ENCODE data around the gene CHFR. TPM values are rescaled to one million over a fixed set of nuclear protein-coding genes. Genes with fewer than 3 reads are reported as not detected.

Gene CHFR
- total RNA-seq, 1 donor from 2014 or later = 108 TPM

DNA sequence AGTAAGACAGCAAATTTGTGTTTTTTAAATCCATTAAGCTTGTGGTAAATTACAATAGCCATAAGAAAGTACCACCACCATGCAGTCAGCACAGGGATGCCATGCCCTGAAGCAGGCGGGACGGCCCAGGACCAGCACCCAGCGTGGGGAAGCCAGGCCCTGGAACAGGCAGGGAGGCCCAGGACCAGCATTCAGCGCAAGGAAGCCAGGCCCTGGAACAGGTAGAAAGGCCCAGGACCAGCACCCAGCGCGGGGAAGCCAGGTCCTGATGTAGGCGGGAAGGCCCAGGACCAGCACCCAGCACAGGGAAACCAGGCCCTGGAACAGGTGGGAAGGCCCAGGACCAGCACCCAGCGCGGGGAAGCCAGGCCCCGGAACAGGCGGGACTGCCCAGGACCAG is 13.2 kb downstream of the CHFR start:
- Mint-ChIP-seq H3K9me3 (no peaks in the 10 kb centered on the region), H3K4me3 (no peak overlapping the region), H3K4me1 (peaks cover 3% of the 10 kb centered on the region), H3K27me3 (no peaks in the 10 kb centered on the region), H3K27ac (no peak overlapping the region), H3K36me3 (ENCODE audit: low read depth) (peaks cover 76% of the 10 kb centered on the region)
- CTCF ChIA-PET = no interaction called here
- DNase-seq (no peak), ATAC-seq (ENCODE audit: low read depth) (no peak)
- TF ChIP-seq, protein P1, sequence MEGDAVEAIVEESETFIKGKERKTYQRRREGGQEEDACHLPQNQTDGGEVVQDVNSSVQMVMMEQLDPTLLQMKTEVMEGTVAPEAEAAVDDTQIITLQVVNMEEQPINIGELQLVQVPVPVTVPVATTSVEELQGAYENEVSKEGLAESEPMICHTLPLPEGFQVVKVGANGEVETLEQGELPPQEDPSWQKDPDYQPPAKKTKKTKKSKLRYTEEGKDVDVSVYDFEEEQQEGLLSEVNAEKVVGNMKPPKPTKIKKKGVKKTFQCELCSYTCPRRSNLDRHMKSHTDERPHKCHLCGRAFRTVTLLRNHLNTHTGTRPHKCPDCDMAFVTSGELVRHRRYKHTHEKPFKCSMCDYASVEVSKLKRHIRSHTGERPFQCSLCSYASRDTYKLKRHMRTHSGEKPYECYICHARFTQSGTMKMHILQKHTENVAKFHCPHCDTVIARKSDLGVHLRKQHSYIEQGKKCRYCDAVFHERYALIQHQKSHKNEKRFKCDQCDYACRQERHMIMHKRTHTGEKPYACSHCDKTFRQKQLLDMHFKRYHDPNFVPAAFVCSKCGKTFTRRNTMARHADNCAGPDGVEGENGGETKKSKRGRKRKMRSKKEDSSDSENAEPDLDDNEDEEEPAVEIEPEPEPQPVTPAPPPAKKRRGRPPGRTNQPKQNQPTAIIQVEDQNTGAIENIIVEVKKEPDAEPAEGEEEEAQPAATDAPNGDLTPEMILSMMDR (IDR thresholded peaks at IDR 0.05) = no peak
- intact Hi-C loops (cut with micrococcal nuclease) = no loop called here
- POLR2A ChIA-PET = interaction anchor here (0.6 kb wide), 1 partner anchor 12 kb away, joined by 3 read pairs; no protein-coding TSS in a partner anchor

DNA sequence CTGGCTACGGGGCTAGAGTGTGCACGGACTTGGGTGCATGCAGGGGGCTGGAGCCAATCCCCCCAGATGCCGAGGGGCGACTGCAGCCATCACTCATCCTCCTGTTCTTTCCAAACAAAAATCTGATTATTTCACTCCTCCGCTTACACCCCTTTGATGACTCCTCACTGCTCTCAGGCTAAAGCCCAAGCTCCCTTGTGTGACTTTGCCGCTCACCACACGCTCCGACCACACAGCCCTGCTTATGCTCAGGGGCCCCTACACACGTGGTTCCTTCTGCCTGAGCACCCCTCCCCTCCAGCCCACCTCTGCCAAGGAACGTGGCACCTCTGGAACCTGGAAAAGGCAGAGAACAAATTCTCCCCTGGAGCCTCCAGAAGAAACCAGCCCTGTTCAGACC is 13.7 kb downstream of the CHFR start:
- H3K27me3 Mint-ChIP-seq = no peaks in the 10 kb centered on the region
- POLR2A ChIA-PET = interaction anchor here (0.6 kb wide), 1 partner anchor 12 kb away, joined by 3 read pairs; no protein-coding TSS in a partner anchor
- H3K4me3 Mint-ChIP-seq = no peak overlapping the region
- H3K4me1 Mint-ChIP-seq = peaks cover 3% of the 10 kb centered on the region
- intact Hi-C loops (cut with micrococcal nuclease) = no loop called here
- no peak for ATAC-seq (ENCODE audit: low read depth)
- no peak overlapping the region for H3K27ac Mint-ChIP-seq
- TF ChIP-seq, protein P1 (IDR thresholded peaks at IDR 0.05) = no peak
- DNase-seq = no peak
- CTCF ChIA-PET = no interaction called here
- H3K9me3 Mint-ChIP-seq = no peaks in the 10 kb centered on the region
- H3K36me3 Mint-ChIP-seq (ENCODE audit: low read depth) = peaks cover 75% of the 10 kb centered on the region

DNA sequence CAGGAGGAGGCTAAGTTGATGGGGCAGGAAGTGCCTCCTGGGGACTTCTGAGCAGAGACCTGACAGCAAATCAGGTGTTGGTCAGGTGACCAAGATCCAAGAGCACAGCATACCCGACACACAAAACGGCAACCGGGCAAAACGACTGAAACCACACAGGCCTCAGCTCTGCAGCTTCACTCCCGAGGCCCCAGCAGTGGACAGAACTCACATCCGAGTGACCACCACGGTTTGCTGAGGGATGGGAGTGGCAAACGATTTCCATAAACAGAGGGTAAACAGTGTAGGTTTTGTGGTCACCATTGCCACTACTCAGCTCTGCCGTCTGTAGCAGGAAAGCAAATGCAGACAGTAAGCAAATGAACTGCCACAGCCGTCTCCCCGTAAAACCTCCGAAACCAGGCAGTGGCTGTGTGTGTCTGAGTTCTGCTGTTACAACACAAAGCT is 14.4 kb downstream of the CHFR start:
- TF ChIP-seq, protein P1 (IDR thresholded peaks at IDR 0.05) = no peak
- no peak for ATAC-seq (ENCODE audit: low read depth)
- no peak for DNase-seq
- intact Hi-C loops (cut with micrococcal nuclease) = no loop called here
- H3K9me3 Mint-ChIP-seq = no peaks in the 10 kb centered on the region
- no peaks in the 10 kb centered on the region for H3K27me3 Mint-ChIP-seq
- ChIA-PET CTCF (no interaction called here), POLR2A (no interaction called here)
- H3K36me3 Mint-ChIP-seq (ENCODE audit: low read depth) = peaks cover 78% of the 10 kb centered on the region
- peaks cover 3% of the 10 kb centered on the region for H3K4me1 Mint-ChIP-seq
- H3K27ac Mint-ChIP-seq = no peak overlapping the region
- H3K4me3 Mint-ChIP-seq = no peak overlapping the region

DNA sequence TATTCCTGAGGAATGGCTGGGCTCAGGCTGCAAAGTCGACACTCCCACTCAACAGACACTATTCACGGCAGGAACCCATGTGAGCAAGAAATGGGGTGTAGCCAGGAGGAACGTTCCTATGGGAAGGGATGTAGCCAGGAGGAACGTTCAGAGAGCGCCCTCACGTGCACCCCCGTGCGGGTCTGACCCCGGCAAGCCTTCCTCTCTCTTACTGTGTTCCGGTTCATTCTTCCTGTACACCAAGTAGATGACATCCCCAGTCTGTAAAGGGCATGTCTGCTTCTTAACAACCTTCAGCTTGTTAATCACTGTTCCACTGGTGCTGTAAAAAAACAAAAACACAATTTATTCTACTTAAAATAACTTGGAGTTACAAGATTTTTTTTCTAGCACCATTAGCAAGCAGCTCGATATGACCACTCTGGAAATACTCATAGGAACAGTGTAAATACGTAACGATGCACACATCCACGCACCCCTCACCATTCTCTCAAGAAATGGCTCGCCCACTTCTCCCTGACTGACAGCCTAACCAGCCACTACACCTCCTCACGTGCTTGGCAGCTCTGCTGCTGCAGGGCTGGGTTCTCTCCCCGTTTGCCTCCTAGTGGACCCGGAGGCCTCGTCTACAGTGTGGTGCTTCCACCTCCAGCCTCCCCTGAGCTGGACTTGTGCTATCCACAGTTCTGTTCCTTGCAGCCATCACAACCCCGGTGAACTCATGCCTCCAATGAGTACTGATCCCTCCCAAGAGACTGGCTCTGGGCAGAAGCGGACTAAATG is 15.1 kb downstream of the CHFR start:
- CTCF ChIA-PET = no interaction called here
- POLR2A ChIA-PET = no interaction called here
- TF ChIP-seq, protein P1 (IDR thresholded peaks at IDR 0.05) = no peak
- Mint-ChIP-seq H3K27ac (no peak overlapping the region), H3K27me3 (no peaks in the 10 kb centered on the region), H3K4me1 (peaks cover 3% of the 10 kb centered on the region), H3K4me3 (no peak overlapping the region), H3K9me3 (no peaks in the 10 kb centered on the region), H3K36me3 (ENCODE audit: low read depth) (peaks cover 79% of the 10 kb centered on the region)
- no peak for ATAC-seq (ENCODE audit: low read depth)
- DNase-seq = no peak
- intact Hi-C loops (cut with micrococcal nuclease) = no loop called here

DNA sequence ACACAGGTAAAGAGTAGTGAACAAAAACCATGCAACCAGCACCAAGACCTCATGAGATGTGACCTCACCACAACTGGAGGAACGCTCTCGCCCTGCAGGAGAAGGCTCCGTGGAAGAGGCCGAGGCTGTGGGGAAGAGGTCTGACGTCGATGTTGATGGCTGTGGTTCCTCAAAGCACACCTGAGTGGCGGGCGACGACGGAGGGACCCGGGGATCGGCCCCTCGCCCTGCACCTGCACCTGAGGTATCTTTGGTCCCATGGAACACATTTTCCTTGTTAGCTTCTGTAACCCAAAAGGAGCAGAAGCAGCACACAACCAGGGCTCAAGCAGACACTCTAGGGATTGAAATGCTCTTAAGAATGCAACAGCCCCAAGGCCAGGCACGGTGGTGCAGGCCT is 17.9 kb downstream of the CHFR start:
- no peak overlapping the region for H3K27ac Mint-ChIP-seq
- intact Hi-C loops (cut with micrococcal nuclease) = no loop called here
- ChIA-PET POLR2A (no interaction called here), CTCF (no interaction called here)
- TF ChIP-seq, protein P1 (IDR thresholded peaks at IDR 0.05) = no peak
- ATAC-seq (ENCODE audit: low read depth) (no peak), DNase-seq (no peak)
- H3K4me1 Mint-ChIP-seq = peaks cover 3% of the 10 kb centered on the region
- H3K4me3 Mint-ChIP-seq = no peak overlapping the region
- peaks cover 75% of the 10 kb centered on the region for H3K36me3 Mint-ChIP-seq (ENCODE audit: low read depth)
- no peaks in the 10 kb centered on the region for H3K27me3 Mint-ChIP-seq
- H3K9me3 Mint-ChIP-seq = no peaks in the 10 kb centered on the region
